ENCODE measurements around the gene FOS.

DNA sequence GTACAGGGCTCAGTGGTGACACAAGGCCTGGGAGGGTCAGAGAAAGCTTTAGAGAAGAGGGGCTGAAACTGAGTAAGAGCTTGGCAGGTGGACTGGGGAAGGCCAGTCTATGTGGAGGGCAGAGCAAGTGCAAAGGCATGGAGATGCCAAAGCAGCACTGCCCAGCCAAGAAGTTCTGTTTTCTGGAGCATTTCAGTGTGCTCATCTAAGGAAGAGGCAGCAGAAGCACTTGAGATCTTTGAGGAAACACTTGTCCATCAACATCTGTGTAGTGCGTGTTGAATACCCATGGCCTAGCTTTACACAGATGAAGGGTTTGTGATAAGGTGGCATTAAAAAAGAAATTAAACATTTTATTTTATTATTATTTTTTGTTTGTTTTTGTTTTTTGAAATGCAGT lies 52.8 kb downstream of the FOS start:
- TF ChIP-seq POLR2A (IDR thresholded peaks at IDR 0.05; ENCODE audit: low read depth, low read length) (no peak), TAF1 (IDR thresholded peaks at IDR 0.05; ENCODE audit: borderline replicate concordance, low read depth, low read length) (no peak)
